Cardiac atrium fibroblast (primary cell): Measurements from ENCODE around the gene ERH. TPM values are rescaled to one million over a fixed set of nuclear protein-coding genes. Genes with fewer than 3 reads are reported as not detected.

ENCODE experiments used
- total RNA-seq: library from RNA; depleted of rRNA; stranded (reverse); fragments of >200 nt; gene quantifications from 2 replicates; pipeline ENCODE4 v1.2.3, GENCODE V29; 2015

Gene ERH
- 107 and 126 TPM in 2 replicates for total RNA-seq

DNA sequence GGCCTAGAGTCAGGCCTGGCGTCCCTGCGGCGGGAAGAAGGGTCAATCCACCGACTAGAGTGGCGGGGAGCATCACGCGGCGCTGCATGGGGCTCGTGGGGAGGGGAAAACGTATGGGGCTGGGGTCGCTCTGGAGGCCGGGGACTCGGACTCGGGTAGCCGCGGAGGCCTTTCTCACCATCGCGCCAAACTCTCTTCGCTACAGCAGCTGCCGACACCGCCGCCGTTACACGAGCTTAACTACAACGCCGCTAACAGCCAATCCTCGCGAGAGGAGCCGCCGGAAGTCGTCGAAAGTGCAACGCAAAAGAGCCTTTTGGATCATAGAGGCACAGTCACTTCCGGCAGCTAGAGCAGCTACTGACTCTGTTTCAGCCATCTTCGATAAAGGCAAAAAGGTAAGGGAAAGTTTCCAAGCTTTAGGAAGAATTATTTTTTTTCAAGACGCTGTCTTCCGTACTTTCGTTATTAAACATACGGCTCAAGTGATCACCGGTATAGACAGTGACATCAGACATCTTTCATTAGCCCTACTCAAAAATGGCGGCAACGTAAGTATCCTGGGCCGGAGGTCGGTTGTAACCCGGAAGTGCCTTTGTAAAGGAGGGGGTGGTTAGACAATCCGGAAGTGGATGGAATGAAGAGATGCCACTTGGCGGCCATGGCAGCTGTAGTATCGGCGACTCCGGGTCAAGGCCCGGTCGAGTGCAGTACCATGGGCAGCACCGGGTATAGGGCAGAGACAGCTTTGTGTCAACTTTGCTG, at the start of gene ERH, which contains the start of gene SLC39A9:
TSS of gene ERH (minus strand) at position 247 of the 765 bp plus-strand sequence. CDS start at position 181, 66 bp downstream.
TSS of gene SLC39A9 (plus strand) at position 640 of the 765 bp plus-strand sequence. CDS start 678 bp downstream, outside the sequence.

Other genes starting within 250 kb of the ERH start
- gene DCAF5, start 245.2 kb downstream of the ERH start, total RNA-seq: 19.0 and 20.2 TPM in 2 replicates
- 11.8 and 14.8 TPM in 2 replicates for gene EXD2, start 206.8 kb downstream of the ERH start, total RNA-seq
- 0.65 and 1.4 TPM in 2 replicates for gene GALNT16, start 138.1 kb downstream of the ERH start, total RNA-seq
- gene SLC39A9, start 393 bp upstream of the ERH start, total RNA-seq: 94.4 and 97.7 TPM in 2 replicates
- not detected in 2 replicates for gene PLEKHD1, start 86.4 kb upstream of the ERH start, total RNA-seq
- gene CCDC177, start 176.6 kb upstream of the ERH start, total RNA-seq: 0.16 and 0.54 TPM in 2 replicates
- 12.6 and 20.4 TPM in 2 replicates for gene SUSD6, start 213.3 kb upstream of the ERH start, total RNA-seq